Smooth muscle cell (in vitro differentiated cells): Measurements from ENCODE around the gene PPP2CA. TPM values are rescaled to one million over a fixed set of nuclear protein-coding genes. Genes with fewer than 3 reads are reported as not detected.

Experiments
- DNase-seq: peaks from one replicate; lab custom pipeline; 2025; ENCODE audit not compliant: unreplicated experiment; lab: John Stamatoyannopoulos, UW
- H2AFZ ChIP-seq: fragments of 200-600 bp; sonication (generic); 2 replicates; pipeline ENCODE4 v1.6.0; 2016; ENCODE audit warnings: antibody characterized with exemption, low read depth, mild to moderate bottlenecking
- H3F3A ChIP-seq: fragments of 200-600 bp; sonication (generic); 2 replicates; pipeline ENCODE4 v1.6.0; 2017; ENCODE audit warnings: antibody characterized with exemption, low read depth
- H3K27ac ChIP-seq: fragments of 200-600 bp; sonication (generic); 2 replicates; pipeline ENCODE4 v1.5.1; 2016; ENCODE audit warnings: low read depth, mild to moderate bottlenecking
- H3K27me3 ChIP-seq: fragments of 200-600 bp; sonication (generic); 2 replicates; pipeline ENCODE4 v1.6.1; 2016; ENCODE audit warnings: low read depth, mild to moderate bottlenecking
- H3K36me3 ChIP-seq: fragments of 200-600 bp; sonication (generic); 2 replicates; pipeline ENCODE4 v1.5.1; 2016; ENCODE audit warnings: low read depth
- H3K4me1 ChIP-seq: fragments of 200-600 bp; sonication (generic); 2 replicates; pipeline ENCODE4 v1.5.1; 2016; ENCODE audit warnings: low read depth
- H3K4me2 ChIP-seq: fragments of 200-600 bp; sonication (generic); 2 replicates; pipeline ENCODE4 v1.6.0; 2016; ENCODE audit warnings: mild to moderate bottlenecking
- H3K4me3 ChIP-seq: fragments of 200-600 bp; sonication (generic); 2 replicates; pipeline ENCODE4 v1.5.1; 2016; ENCODE audit warnings: mild to moderate bottlenecking
- H3K79me2 ChIP-seq: fragments of 200-600 bp; sonication (generic); 2 replicates; pipeline ENCODE4 v1.6.0; 2016; ENCODE audit warnings: low read depth, mild to moderate bottlenecking
- H3K9ac ChIP-seq: fragments of 200-600 bp; sonication (generic); 2 replicates; pipeline ENCODE4 v1.6.0; 2016; ENCODE audit warnings: low read depth
- H3K9me3 ChIP-seq: fragments of 200-600 bp; sonication (generic); replicated peaks from 2 replicates; pipeline ENCODE4 v1.5.1; 2016; ENCODE audit warnings: low read depth
- H4K20me1 ChIP-seq: fragments of 200-600 bp; sonication (generic); 2 replicates; pipeline ENCODE4 v1.6.0; 2016; ENCODE audit warnings: low read depth
- WGBS: methylation state at CpG from one replicate; pipeline ENCODE4 v1.1.7; 2016; ENCODE audit warnings: low lambda C conversion rate; 5-methylcytosine and 5-hydroxymethylcytosine counted together
- polyA plus RNA-seq: library from polyadenylated mRNA; unstranded; fragments of >200 nt; fragmentation: Nextera tagmentation; extraction: Ambion mirVana; gene quantifications from 2 replicates; pipeline ENCODE4 v1.2.1, GENCODE V29; 2016
- total RNA-seq: library from RNA; depleted of rRNA; stranded (reverse); fragments of >200 nt; gene quantifications from 2 replicates; pipeline ENCODE4 v1.2.3, GENCODE V29; 2014
- TF ChIP-seq, protein P1 (sequence below): fragments of 200-600 bp; sonication (generic); IDR thresholded peaks from 2 replicates; pipeline ENCODE4 v1.5.1; 2017; ENCODE audit warnings: borderline replicate concordance, mild to moderate bottlenecking, antibody characterized with exemption; ENCODE audit not compliant: insufficient read depth, poor library complexity, severe bottlenecking

The PPP2CA gene
- 82.4 and 178 TPM in 2 replicates for total RNA-seq
- 243 and 244 TPM in 2 replicates for polyA plus RNA-seq

DNA sequence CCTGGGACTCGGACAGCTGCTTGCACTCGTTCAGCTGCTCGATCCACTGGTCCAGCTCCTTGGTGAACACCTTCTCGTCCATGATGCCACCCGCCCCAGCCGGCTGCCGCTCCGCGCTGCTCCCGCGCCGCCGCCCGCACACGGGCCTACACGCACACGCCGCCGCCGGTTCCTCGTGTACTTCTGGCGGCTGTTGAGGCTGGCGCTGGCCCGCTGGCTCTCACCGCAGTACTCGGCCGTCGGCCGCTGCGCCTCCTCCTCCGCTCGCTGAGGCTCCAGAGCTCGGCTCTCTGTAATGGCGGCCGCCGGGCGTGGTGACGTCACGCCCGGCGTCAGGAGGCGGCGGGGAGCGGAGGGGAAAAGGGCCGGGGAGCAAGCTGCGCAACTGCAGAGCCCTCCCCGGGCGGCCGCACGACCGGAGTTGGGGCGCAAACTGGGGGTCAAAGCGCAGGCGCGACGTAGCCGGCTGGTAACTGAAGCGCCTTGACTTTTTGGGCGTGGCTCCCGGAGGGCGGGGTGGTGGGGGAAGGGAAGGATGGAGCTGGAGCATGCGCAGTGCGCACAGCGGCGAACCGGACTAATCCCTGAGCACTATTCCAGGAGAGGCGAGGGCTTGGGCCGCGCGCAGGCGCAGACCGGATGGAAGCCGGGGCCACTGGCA is at the start of gene PPP2CA:
Gene PPP2CA, minus strand, starts transcription at position 294 of the 661 bp plus-strand sequence. Its CDS starts 212 bp downstream, at position 82.
- Histone ChIP-seq H3K27ac (peak within 1 kb of the TSS; percentile 100), H4K20me1 (peaks cover 43% of the 10 kb centered on the region), H3K4me1 (peaks cover 26% of the 10 kb centered on the region), H3K36me3 (no peaks in the 10 kb centered on the region), H3K27me3 (no peaks in the 10 kb centered on the region), H2AFZ (peak within 1 kb of the TSS; percentile 94), H3K4me3 (peak within 1 kb of the TSS; percentile 83), H3K4me2 (peak within 1 kb of the TSS; percentile 88), H3K79me2 (peaks cover 50% of the 10 kb centered on the region), H3K9ac (peak within 1 kb of the TSS; percentile 100), H3F3A (peaks cover 4% of the 10 kb centered on the region), H3K9me3 (no peaks in the 10 kb centered on the region)
- DNase-seq, result peak; percentile 99
- TF ChIP-seq, protein P1, sequence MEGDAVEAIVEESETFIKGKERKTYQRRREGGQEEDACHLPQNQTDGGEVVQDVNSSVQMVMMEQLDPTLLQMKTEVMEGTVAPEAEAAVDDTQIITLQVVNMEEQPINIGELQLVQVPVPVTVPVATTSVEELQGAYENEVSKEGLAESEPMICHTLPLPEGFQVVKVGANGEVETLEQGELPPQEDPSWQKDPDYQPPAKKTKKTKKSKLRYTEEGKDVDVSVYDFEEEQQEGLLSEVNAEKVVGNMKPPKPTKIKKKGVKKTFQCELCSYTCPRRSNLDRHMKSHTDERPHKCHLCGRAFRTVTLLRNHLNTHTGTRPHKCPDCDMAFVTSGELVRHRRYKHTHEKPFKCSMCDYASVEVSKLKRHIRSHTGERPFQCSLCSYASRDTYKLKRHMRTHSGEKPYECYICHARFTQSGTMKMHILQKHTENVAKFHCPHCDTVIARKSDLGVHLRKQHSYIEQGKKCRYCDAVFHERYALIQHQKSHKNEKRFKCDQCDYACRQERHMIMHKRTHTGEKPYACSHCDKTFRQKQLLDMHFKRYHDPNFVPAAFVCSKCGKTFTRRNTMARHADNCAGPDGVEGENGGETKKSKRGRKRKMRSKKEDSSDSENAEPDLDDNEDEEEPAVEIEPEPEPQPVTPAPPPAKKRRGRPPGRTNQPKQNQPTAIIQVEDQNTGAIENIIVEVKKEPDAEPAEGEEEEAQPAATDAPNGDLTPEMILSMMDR, result no peak
- 1% methylated on average over 70 of the region's 73 CpGs for WGBS

DNA sequence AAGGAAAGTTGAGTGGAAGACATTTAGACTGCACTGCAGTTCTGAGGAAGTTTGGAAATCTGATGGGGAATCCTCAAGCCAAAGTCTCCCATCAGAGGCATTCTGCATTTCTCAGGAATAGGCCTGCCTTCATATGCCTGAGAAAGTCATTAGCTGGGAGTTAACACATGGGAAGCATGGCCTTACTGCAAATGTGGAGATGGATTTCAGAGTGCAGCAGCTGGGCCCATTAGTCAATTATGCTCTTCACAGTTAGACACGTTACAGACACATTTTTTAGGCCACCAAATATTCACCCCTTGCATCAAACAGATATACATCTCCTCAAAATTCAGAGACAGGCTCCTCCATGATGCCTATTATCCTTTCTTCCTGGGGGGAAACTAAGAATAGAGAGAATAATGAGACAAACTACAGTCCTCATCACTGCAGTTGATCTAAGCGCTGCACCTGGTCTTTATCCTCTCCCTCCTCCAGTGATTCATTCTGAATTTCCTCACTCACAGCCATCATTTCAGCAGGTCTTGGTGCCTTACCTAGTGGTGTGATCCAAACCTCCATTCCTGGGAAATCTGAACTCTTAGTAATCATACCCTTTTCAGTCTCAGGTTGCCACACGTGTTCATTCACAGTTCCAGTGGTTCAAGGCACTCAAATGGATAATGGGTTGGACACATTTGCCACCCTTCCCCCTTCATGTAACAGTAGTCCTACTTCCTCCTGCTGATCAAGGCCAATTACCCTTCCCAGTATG is 47.9 kb upstream of the PPP2CA start:
- no peaks in the 10 kb centered on the region for H3K4me1 ChIP-seq
- 73% methylated on average over 3 of the region's 3 CpGs for WGBS
- no peak for DNase-seq
- no peaks in the 10 kb centered on the region for H4K20me1 ChIP-seq
- H2AFZ ChIP-seq, result no peak overlapping the region
- no peak overlapping the region for H3K4me2 ChIP-seq
- H3K36me3 ChIP-seq, result no peaks in the 10 kb centered on the region
- H3K4me3 ChIP-seq, result no peak overlapping the region
- no peak overlapping the region for H3K9ac ChIP-seq
- H3F3A ChIP-seq, result no peaks in the 10 kb centered on the region
- no peaks in the 10 kb centered on the region for H3K27me3 ChIP-seq
- H3K27ac ChIP-seq, result no peak overlapping the region
- TF ChIP-seq, protein P1, result no peak
- H3K79me2 ChIP-seq, result no peaks in the 10 kb centered on the region
- no peaks in the 10 kb centered on the region for H3K9me3 ChIP-seq

DNA sequence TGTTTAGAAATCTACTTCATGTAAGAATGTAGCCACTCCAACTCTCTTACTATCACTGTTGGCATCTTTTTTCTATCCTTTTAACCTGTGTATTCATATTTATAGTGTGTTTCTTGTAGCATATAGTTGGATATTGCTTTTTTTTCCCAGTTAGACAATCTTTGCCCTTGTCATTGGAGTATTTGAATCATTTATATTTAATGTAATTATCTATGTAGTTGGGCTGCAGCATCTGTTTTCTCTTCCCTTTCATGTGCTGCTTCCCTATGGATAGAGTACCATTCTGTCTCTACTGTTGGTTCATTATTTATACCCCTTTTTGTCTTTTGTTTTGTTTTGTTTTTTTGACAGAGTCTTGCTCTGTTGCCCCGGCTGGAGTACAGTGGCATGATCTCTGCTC is 45.2 kb upstream of the PPP2CA start:
- WGBS, result 91% methylated on average over 1 of the region's 1 CpG
- Histone ChIP-seq H3K79me2 (no peaks in the 10 kb centered on the region), H3K9me3 (no peaks in the 10 kb centered on the region), H3K9ac (no peak overlapping the region), H3K4me1 (no peaks in the 10 kb centered on the region), H3K4me3 (no peak overlapping the region), H3K4me2 (no peak overlapping the region), H3K27me3 (no peaks in the 10 kb centered on the region), H3K27ac (no peak overlapping the region), H3F3A (no peaks in the 10 kb centered on the region), H2AFZ (no peak overlapping the region), H4K20me1 (no peaks in the 10 kb centered on the region), H3K36me3 (no peaks in the 10 kb centered on the region)
- TF ChIP-seq, protein P1, result no peak
- no peak for DNase-seq
